ENCODE data around the gene CHADL.
"Not testable (repeated sequence)": the region's sequence is repeated elsewhere in the genome, so short reads cannot be mapped to it uniquely, and the experiment has no call there.

The CHADL gene

GRCh38 chr22:41240377-41241132 lies at the start of gene CHADL:
TSS of gene CHADL (minus strand) at chr22:41240931. CDS start at chr22:41240881, 50 bp downstream.
- no peak for DNase-seq (ENCODE audit: low read depth in 3 of 3, low spot score in 1 of 3)

- DNase-seq (ENCODE audit: low read depth in 3 of 3, low spot score in 1 of 3): no peak
These were observed 48.9 kb upstream of the CHADL start for GRCh38 chr22:41289671-41290070.

- no peak for DNase-seq (ENCODE audit: low read depth in 3 of 3, low spot score in 1 of 3)
These were observed 47.7 kb upstream of the CHADL start for GRCh38 chr22:41288245-41288946.

DNA sequence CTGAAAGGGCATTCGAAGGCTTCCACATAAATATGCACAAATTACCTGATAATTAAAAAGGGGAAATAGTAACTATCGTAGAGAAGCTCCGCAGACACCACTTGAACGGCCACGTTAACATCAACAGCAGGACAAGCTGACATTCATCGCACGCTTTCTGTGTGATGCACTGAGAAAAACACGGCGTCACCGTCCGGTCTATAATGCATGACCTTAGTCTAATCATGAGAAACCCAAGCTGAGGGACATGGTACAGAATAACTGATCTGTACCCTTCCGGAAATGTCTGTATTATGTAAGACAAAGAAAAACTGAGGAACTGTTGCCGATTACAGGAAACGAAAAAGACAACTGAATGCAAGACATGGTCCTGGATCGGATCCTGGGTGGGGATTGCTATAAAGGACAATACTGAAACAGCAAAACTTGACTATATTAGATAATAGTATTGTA lies 45.9 kb upstream of the CHADL start:
- peak in 1 of 3 donors; percentile 10 for DNase-seq (ENCODE audit: low read depth in 3 of 3, low spot score in 1 of 3)

DNA sequence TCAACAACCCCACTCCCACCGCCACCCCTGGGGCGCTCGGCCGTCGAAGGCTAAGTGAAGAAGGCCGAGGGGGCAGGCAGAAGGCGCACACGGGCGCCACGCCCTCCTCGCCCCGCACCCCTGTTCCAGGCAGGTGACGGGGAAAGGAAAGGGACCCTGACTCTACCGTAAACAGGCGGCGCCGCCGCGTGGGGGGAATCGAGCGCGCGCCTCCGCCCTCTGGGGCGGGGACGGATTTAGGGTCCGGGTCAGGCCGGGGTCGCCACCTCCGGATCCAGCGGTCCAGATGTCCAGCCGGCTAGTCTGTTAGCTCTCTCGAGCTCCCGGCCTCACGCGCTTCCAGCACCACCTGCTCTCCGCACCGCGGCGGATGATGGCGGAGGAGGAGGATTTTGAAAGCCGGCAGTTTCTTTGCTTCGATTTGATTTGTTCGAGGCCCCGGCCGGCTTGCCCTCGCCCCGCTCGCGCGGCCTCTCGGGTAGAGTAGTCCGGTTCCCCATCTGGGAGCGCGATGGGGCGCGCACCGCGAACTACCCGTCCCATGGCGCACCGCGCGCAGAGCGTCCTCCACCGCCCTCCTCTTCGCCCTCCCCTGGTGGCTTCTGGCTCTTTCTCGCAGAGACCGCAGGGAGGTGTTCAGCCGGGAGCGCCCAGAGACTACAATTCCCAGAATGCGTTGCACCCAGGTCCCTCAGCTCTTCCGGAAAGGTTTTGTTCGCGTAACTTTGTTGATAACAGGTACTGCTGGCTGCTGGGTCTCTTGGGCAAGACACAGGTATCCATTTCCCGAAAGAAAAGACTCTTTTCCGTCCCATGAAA lies 45.3 kb upstream of the CHADL start, which contains the start of gene RANGAP1:
RANGAP1 (minus strand) TSS at position 368 of the 819 bp plus-strand sequence. CDS start 5,143 bp downstream, outside the sequence.
- peak; percentile 91 to 95 (median 93) for DNase-seq (ENCODE audit: low read depth in 3 of 3, low spot score in 1 of 3)

GRCh38 chr22:41285441-41285819 lies 44.7 kb upstream of the CHADL start:
- peak; percentile 51 to 78 (median 62) for DNase-seq (ENCODE audit: low read depth in 3 of 3, low spot score in 1 of 3)

GRCh38 chr22:41284465-41284864 lies 43.7 kb upstream of the CHADL start:
- no peak for DNase-seq (ENCODE audit: low read depth in 3 of 3, low spot score in 1 of 3)

DNA sequence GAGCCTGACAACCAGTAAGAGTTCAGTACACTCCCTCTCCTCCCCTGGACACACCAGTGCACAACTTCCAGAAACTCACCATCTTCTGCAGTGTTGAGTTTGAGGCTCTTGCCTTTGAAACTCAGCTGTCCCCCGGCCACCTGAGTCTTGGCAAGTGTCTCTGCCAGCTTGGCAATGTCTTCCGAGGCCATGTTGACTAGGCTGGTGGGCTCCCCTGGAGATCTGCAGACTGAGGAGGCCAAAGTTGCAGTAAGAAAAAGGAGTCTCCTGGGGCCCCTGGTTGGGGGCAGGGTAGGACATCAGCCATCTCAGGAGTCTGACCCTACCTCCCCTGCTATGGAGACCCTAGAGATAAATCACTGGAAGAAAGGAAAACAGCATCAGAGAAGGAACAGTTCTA lies 40.1 kb upstream of the CHADL start:
- DNase-seq (ENCODE audit: low read depth in 3 of 3, low spot score in 1 of 3): no peak

- no peak for DNase-seq (ENCODE audit: low read depth in 3 of 3, low spot score in 1 of 3)
These were observed 39.3 kb upstream of the CHADL start for GRCh38 chr22:41280065-41280464.

DNA sequence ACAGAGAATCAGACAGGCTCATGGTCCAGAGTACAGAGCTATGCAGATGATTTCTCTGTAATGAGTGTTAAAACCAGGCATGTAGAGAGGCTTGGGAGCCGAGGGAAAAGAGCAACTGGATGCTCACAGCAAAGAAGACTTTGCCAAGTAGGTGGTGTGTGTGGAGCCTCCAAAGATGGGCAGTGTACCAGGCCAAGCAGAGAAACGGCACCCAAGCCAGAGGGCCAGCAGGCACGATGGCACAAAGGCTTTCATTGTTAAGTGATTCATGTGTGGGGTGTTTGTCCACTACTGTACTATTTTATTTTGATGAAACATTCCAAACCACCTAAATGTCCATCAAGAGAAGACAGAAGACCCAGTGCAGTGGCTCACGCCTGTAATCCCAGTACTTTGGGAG lies 34.1 kb upstream of the CHADL start:
- no peak for DNase-seq (ENCODE audit: low read depth in 3 of 3, low spot score in 1 of 3)

- DNase-seq (ENCODE audit: low read depth in 3 of 3, low spot score in 1 of 3): no peak
These were observed 32.4 kb upstream of the CHADL start for GRCh38 chr22:41273128-41273527.

DNA sequence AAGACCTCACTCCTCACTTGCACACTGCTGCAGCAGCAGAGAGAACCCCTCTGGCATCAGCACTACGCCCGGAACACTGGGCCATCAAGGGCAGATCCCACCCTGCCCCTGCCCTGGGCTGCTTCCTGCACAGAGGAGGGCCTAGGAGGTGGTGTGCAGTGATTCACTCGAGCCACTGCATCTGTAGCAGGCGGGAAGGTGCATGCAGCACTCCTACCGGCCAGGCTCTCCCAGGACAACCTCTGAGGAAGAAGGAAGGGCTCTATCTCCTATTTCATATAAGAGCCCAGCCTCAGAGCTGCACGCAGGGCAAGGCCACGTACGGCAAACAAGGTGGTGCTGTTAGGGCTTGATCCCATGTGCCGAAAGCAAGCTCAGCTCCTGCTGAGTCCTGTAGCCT lies 31.1 kb upstream of the CHADL start:
- no peak for DNase-seq (ENCODE audit: low read depth in 3 of 3, low spot score in 1 of 3)

DNA sequence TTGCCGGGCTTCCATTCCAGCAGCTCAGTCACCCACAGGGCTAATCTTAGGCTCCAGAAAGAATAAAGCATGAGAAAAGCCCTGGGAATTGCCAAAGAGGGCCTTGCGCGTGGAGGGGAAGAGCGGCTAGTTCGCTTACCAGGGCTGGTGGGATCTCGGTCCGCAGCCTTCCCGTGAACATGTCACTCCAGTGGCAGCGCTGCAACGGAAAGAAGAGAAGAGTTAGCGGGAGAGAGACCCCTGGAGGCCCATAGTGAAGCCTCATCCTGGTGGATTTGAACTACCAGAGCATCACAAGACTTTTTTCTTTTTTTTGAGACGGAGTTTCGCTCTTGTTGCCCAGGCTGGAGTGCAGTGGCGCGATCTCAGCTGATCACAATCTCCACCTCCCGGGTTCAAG lies 27.2 kb upstream of the CHADL start:
- DNase-seq (ENCODE audit: low read depth in 3 of 3, low spot score in 1 of 3): no peak

DNA sequence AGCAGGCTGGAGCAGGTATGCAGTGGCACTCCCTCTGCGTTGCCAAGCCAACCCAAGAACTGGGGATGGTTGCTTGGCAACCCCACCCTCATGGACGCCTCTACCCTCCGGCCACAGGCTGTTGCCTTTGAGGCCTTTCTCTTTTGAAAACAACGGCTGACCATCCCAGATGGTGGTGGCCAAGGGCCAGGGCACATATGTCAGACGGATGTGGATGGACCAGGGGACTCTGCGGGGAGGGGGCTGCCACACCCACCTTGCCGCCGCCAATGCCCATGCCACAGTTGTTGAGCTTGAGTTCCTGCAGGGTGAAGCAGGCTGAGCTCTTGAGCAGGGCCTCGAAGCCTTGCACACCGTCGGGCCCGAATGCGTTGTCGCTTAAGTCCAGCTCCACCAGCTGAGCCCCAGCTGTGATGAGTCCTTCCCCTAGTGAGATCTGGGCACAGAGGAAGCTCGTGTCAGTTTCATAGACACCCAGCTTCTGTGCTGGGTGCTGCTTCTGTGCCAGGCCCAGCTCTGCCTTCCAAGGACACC lies 23.7 kb upstream of the CHADL start:
- no peak for DNase-seq (ENCODE audit: low read depth in 3 of 3, low spot score in 1 of 3)

- DNase-seq (ENCODE audit: low read depth in 3 of 3, low spot score in 1 of 3): no peak
These were observed 23.0 kb upstream of the CHADL start for GRCh38 chr22:41263704-41264103.

- no peak for DNase-seq (ENCODE audit: low read depth in 3 of 3, low spot score in 1 of 3)
These were observed 21.6 kb upstream of the CHADL start for GRCh38 chr22:41262250-41262765.

GRCh38 chr22:41261541-41262249 lies 21.0 kb upstream of the CHADL start:
- no peak for DNase-seq (ENCODE audit: low read depth in 3 of 3, low spot score in 1 of 3)

- DNase-seq (ENCODE audit: low read depth in 3 of 3, low spot score in 1 of 3): no peak
These were observed 20.1 kb upstream of the CHADL start for GRCh38 chr22:41260871-41261270.

- not testable (repeated sequence) for DNase-seq (ENCODE audit: low read depth in 3 of 3, low spot score in 1 of 3)
These were observed 19.0 kb upstream of the CHADL start for GRCh38 chr22:41259756-41260155.

GRCh38 chr22:41257696-41258095 lies 17.0 kb upstream of the CHADL start:
- no peak for DNase-seq (ENCODE audit: low read depth in 3 of 3, low spot score in 1 of 3)

Data from stimulated activated CD4-positive, alpha-beta T cell treated with anti-CD3 and anti-CD28 coated beads, TNF-alpha, amount 100 ng/mL, for 1 hour (primary cell).